Measurements from ENCODE around the gene ABCB4. TPM values are rescaled to one million over a fixed set of nuclear protein-coding genes. Genes with fewer than 3 reads are reported as not detected.
"Not testable (repeated sequence)": the region's sequence is repeated elsewhere in the genome, so short reads cannot be mapped to it uniquely, and the experiment has no call there.

Gene ABCB4
- polyA plus RNA-seq, 4 donors: 0.16 to 1.4 (median 0.86) TPM; not detected in 1

DNA sequence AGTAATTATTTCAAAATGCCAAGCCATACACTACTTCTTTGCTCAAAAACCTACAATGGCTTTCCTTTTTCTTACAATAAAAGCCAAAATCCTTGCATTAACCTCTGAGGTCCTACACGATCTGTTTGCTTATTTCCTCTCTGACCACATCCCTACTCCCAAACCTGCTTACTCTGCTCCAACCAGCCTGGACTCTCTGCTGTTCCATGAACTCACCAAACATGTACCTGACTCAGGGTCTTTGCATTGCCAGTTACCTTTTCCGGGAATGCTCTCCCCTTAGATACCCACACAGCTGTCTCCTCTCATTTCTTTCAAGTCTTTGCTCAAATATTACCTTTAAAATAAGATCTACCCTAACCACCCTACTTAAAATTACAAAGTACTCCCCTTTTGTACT is 2.3 kb downstream of the ABCB4 start:
- H3K27me3 ChIP-seq (ENCODE audit: control insufficient read depth in 3 of 3, insufficient read depth in 3 of 3, low read length in 3 of 3): peaks cover 0 to 22% (median 7%) of the 10 kb centered on the region in 3 donors
- H3K36me3 ChIP-seq (ENCODE audit: control insufficient read depth in 3 of 3, insufficient read depth in 2 of 3, low read depth in 1 of 3, low read length in 3 of 3): no peaks in the 10 kb centered on the region
- 46 to 78% (median 65%) methylated on average over 2 of the region's 2 CpGs for WGBS, 3 donors
- H3K27ac ChIP-seq (ENCODE audit: low read depth in 1 of 3, low read length in 2 of 3): no peak overlapping the region
- no peak overlapping the region for H3K4me3 ChIP-seq (ENCODE audit: low read depth in 1 of 3, low read length in 3 of 3)
- H3K9me3 ChIP-seq (ENCODE audit: control insufficient read depth in 2 of 2, insufficient read depth in 1 of 2, low read depth in 1 of 2, low read length in 1 of 2): no peaks in the 10 kb centered on the region
- H3K4me1 ChIP-seq (ENCODE audit: control insufficient read depth in 3 of 3, insufficient read depth in 2 of 3, low read depth in 1 of 3, low read length in 2 of 3): no peaks in the 10 kb centered on the region
- no peak for FAIRE-seq
- no peak for DNase-seq

DNA sequence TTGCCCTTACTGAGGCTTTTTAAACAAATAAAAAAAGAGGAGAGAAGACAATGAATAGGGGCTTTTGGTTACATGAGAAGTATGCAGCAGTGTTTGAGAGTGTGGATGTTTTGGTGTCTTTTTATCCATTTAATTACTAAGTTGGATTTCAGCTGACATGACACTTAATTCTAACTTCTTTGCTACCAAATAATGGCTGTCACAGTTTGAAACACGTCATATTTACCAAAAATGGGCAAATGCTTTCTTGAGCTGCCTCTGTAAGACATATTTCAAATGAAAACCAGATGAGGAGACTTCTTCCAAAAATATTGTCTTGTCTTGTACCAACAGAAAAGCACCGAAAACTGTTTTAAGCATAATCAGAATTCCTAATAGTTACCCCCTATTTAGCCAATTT is 4.0 kb downstream of the ABCB4 start:
- Histone ChIP-seq H3K27me3 (ENCODE audit: control insufficient read depth in 3 of 3, insufficient read depth in 3 of 3, low read length in 3 of 3) (peaks cover 0 to 22% (median 7%) of the 10 kb centered on the region in 3 donors), H3K27ac (ENCODE audit: low read depth in 1 of 3, low read length in 2 of 3) (no peak overlapping the region), H3K4me1 (ENCODE audit: control insufficient read depth in 3 of 3, insufficient read depth in 2 of 3, low read depth in 1 of 3, low read length in 2 of 3) (no peaks in the 10 kb centered on the region), H3K36me3 (ENCODE audit: control insufficient read depth in 3 of 3, insufficient read depth in 2 of 3, low read depth in 1 of 3, low read length in 3 of 3) (no peaks in the 10 kb centered on the region), H3K9me3 (ENCODE audit: control insufficient read depth in 2 of 2, insufficient read depth in 1 of 2, low read depth in 1 of 2, low read length in 1 of 2) (no peaks in the 10 kb centered on the region), H3K4me3 (ENCODE audit: low read depth in 1 of 3, low read length in 3 of 3) (no peak overlapping the region)
- FAIRE-seq (no peak), DNase-seq (no peak)
- 88 to 90% (median 89%) methylated on average over 2 of the region's 2 CpGs for WGBS, 3 donors

DNA sequence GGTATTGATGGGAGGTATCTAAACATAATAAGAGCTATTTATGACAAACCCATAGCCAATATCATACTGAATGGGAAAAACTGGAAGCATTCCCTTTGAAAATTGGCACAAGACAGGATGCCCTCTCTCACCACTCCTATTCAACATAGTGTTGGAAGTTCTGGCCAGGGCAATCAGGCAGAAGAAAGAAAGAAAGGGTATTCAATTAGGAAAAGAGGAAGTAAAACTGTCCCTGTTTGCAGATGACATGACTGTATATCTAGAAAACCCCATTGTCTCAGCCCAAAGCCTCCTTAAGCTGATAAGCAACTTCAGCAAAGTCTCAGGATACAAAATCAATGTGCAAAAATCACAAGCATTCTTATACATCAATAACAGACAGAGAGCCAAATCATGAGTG is 6.3 kb downstream of the ABCB4 start:
- not testable (repeated sequence) for H3K27ac ChIP-seq (ENCODE audit: low read depth in 1 of 3, low read length in 2 of 3); FAIRE-seq; H3K4me3 ChIP-seq (ENCODE audit: low read depth in 1 of 3, low read length in 3 of 3); H3K36me3 ChIP-seq (ENCODE audit: control insufficient read depth in 3 of 3, insufficient read depth in 2 of 3, low read depth in 1 of 3, low read length in 3 of 3); H3K27me3 ChIP-seq (ENCODE audit: control insufficient read depth in 3 of 3, insufficient read depth in 3 of 3, low read length in 3 of 3); H3K9me3 ChIP-seq (ENCODE audit: control insufficient read depth in 2 of 2, insufficient read depth in 1 of 2, low read depth in 1 of 2, low read length in 1 of 2); DNase-seq; H3K4me1 ChIP-seq (ENCODE audit: control insufficient read depth in 3 of 3, insufficient read depth in 2 of 3, low read depth in 1 of 3, low read length in 2 of 3)

DNA sequence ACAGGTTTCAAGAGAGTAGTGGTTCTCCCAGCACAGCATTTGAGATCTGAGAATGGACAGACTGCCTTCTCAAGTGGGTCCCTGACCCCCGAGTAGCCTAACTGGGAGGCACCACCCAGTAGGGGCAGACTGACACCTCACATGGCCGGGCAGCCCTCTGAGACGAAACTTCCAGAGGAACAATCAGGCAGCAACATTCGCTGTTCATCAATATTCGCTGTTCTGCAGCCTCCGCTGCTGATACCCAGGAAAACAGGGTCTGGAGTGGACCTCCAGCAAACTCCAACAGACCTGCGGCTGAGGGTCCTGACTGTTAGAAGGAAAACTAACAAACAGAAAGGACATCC is 10.0 kb downstream of the ABCB4 start:
- H3K4me3 ChIP-seq (ENCODE audit: low read depth in 1 of 3, low read length in 3 of 3); H3K4me1 ChIP-seq (ENCODE audit: control insufficient read depth in 3 of 3, insufficient read depth in 2 of 3, low read depth in 1 of 3, low read length in 2 of 3); FAIRE-seq; H3K9me3 ChIP-seq (ENCODE audit: control insufficient read depth in 2 of 2, insufficient read depth in 1 of 2, low read depth in 1 of 2, low read length in 1 of 2); H3K27ac ChIP-seq (ENCODE audit: low read depth in 1 of 3, low read length in 2 of 3); H3K36me3 ChIP-seq (ENCODE audit: control insufficient read depth in 3 of 3, insufficient read depth in 2 of 3, low read depth in 1 of 3, low read length in 3 of 3); DNase-seq; H3K27me3 ChIP-seq (ENCODE audit: control insufficient read depth in 3 of 3, insufficient read depth in 3 of 3, low read length in 3 of 3): not testable (repeated sequence)
- WGBS, 3 donors: 82 to 86% (median 82%) methylated on average over 7 of the region's 7 CpGs

DNA sequence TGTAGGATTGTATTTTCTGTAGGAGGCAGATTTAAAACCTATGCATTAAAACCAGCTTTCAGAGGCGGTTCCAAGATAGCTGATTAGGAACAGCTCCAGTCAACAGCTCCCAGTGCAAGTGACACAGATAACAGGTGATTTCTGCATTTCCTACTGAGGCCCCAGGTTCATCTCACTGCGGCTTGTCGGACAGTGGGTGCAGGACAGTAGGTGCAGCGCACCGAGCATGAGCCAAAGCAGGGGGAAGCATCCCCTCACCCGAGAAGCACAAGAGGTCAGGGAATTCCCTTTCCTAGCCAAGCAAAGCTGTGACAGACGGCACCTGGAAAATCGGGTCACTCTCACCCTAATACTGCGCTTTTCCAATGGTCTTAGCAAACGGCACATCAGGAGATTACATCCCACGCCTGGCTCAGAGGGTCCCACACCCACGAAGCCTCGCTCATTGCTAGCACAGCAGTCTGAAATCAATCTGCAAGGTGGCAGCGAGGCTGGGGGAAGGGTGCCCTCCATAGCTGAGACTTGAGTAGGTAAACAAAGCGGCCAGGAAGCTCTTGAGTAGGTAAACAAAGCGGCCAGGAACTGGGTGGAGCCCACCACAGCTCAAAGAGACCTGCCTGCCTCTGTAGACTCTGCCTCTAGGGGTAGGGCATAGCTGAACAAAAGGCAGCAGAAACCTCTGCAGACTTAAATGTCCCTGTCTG is 10.5 kb downstream of the ABCB4 start:
- H3K9me3 ChIP-seq (ENCODE audit: control insufficient read depth in 2 of 2, insufficient read depth in 1 of 2, low read depth in 1 of 2, low read length in 1 of 2); H3K27me3 ChIP-seq (ENCODE audit: control insufficient read depth in 3 of 3, insufficient read depth in 3 of 3, low read length in 3 of 3); H3K4me3 ChIP-seq (ENCODE audit: low read depth in 1 of 3, low read length in 3 of 3); H3K36me3 ChIP-seq (ENCODE audit: control insufficient read depth in 3 of 3, insufficient read depth in 2 of 3, low read depth in 1 of 3, low read length in 3 of 3); FAIRE-seq; H3K27ac ChIP-seq (ENCODE audit: low read depth in 1 of 3, low read length in 2 of 3); H3K4me1 ChIP-seq (ENCODE audit: control insufficient read depth in 3 of 3, insufficient read depth in 2 of 3, low read depth in 1 of 3, low read length in 2 of 3): not testable (repeated sequence)
- peak; percentile 16 to 35 for DNase-seq
- 31 to 54% (median 42%) methylated on average over 16 of the region's 16 CpGs for WGBS, 3 donors

DNA sequence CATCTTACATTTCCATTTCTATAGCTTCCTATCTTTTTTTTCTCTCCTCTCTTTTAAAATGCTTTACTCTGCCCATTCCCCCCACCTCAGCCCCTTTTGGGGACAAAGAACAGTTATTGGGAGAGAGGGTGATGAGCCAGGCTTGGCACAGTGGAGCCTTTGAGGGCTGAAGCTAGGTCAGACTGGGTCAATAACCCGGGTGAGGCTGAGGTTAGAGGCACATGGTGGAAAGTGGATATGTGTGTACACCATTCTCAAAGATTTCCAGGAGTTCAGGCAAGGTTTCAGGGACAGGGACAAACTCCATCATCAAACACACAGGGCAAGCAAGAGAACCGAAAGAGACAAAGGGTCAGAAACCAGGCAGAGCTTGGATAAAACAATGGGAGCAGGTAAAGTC is 11.5 kb downstream of the ABCB4 start:
- FAIRE-seq: no peak
- H3K9me3 ChIP-seq (ENCODE audit: control insufficient read depth in 2 of 2, insufficient read depth in 1 of 2, low read depth in 1 of 2, low read length in 1 of 2): no peaks in the 10 kb centered on the region
- no peak for DNase-seq
- H3K36me3 ChIP-seq (ENCODE audit: control insufficient read depth in 3 of 3, insufficient read depth in 2 of 3, low read depth in 1 of 3, low read length in 3 of 3): no peaks in the 10 kb centered on the region
- WGBS, 3 donors: 55 to 74% (median 61%) methylated on average over 2 of the region's 2 CpGs
- peaks cover 0 to 3% (median 0%) of the 10 kb centered on the region in 3 donors for H3K27me3 ChIP-seq (ENCODE audit: control insufficient read depth in 3 of 3, insufficient read depth in 3 of 3, low read length in 3 of 3)
- H3K4me1 ChIP-seq (ENCODE audit: control insufficient read depth in 3 of 3, insufficient read depth in 2 of 3, low read depth in 1 of 3, low read length in 2 of 3): no peaks in the 10 kb centered on the region
- H3K27ac ChIP-seq (ENCODE audit: low read depth in 1 of 3, low read length in 2 of 3): no peak overlapping the region
- H3K4me3 ChIP-seq (ENCODE audit: low read depth in 1 of 3, low read length in 3 of 3): no peak overlapping the region

DNA sequence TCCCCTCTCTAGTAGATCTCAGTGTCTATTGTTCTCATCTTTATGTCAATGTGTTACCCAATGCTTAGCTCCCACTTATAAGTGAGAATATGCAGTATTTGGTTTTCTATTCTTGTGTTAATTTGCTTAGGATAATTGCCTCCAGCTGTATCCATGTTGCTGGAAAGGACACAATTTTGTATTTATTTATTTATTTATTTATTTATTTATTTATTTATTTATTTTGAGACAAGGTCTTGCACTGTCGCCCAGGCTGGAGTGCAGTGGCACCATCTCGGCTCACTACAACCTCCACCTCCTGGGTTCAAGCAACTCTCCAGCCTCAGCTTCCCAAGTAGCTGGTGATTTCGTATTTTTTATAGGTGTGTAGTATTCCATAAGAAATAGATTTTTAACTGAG is 15.0 kb downstream of the ABCB4 start:
- not testable (repeated sequence) for H3K9me3 ChIP-seq (ENCODE audit: control insufficient read depth in 2 of 2, insufficient read depth in 1 of 2, low read depth in 1 of 2, low read length in 1 of 2); H3K27me3 ChIP-seq (ENCODE audit: control insufficient read depth in 3 of 3, insufficient read depth in 3 of 3, low read length in 3 of 3); H3K4me3 ChIP-seq (ENCODE audit: low read depth in 1 of 3, low read length in 3 of 3); H3K36me3 ChIP-seq (ENCODE audit: control insufficient read depth in 3 of 3, insufficient read depth in 2 of 3, low read depth in 1 of 3, low read length in 3 of 3); FAIRE-seq; H3K4me1 ChIP-seq (ENCODE audit: control insufficient read depth in 3 of 3, insufficient read depth in 2 of 3, low read depth in 1 of 3, low read length in 2 of 3); DNase-seq; H3K27ac ChIP-seq (ENCODE audit: low read depth in 1 of 3, low read length in 2 of 3)
- 85 to 95% (median 88%) methylated on average over 3 of the region's 3 CpGs for WGBS, 3 donors

DNA sequence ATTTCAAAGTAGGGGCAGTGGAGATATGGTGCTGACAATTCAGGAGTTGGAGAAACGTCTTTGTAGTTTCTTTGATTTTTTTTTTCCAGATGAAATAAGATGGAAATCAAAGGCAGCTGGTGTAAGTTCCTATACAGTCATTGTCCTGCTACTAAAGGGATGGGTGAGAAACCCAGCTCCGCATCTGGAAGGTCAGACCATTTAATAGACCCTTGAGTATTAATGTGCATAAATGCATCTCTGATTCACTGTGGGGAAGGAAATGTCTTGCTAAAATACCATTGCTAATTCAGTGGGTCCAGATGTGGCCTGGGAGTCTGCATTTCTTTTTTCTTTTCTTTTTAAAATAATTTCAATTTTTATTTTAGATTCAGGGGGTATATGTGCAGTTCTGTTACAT is 15.5 kb downstream of the ABCB4 start:
- no peaks in the 10 kb centered on the region for H3K9me3 ChIP-seq (ENCODE audit: control insufficient read depth in 2 of 2, insufficient read depth in 1 of 2, low read depth in 1 of 2, low read length in 1 of 2)
- no peak for FAIRE-seq

DNA sequence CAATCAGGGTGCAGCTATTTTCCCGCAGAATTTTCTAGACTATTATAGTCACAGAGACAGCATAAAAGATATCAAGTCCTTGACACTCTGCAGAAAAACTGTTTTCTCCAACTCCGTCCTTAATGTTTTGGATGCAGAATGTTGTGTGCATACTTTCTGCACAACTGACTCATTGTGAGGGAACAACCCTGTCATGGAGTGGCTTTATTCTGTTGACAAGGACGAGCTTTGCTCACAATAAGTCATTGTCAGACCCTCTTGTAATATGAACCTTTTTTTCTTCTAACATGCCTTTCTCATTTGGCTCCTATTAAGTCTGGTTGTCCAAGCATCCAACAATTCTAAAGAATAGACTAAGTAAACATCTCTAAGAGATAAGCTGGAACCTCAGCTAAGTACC is 17.3 kb downstream of the ABCB4 start:
- no peak overlapping the region for H3K27ac ChIP-seq (ENCODE audit: low read depth in 1 of 3, low read length in 2 of 3)
- no peak for DNase-seq
- H3K9me3 ChIP-seq (ENCODE audit: control insufficient read depth in 2 of 2, insufficient read depth in 1 of 2, low read depth in 1 of 2, low read length in 1 of 2): no peaks in the 10 kb centered on the region
- H3K36me3 ChIP-seq (ENCODE audit: control insufficient read depth in 3 of 3, insufficient read depth in 2 of 3, low read depth in 1 of 3, low read length in 3 of 3): no peaks in the 10 kb centered on the region
- H3K27me3 ChIP-seq (ENCODE audit: control insufficient read depth in 3 of 3, insufficient read depth in 3 of 3, low read length in 3 of 3): peaks cover 0 to 2% (median 0%) of the 10 kb centered on the region in 3 donors
- WGBS, 3 donors: 63 to 72% (median 64%) methylated on average over 3 of the region's 3 CpGs
- no peak for FAIRE-seq
- H3K4me1 ChIP-seq (ENCODE audit: control insufficient read depth in 3 of 3, insufficient read depth in 2 of 3, low read depth in 1 of 3, low read length in 2 of 3): no peaks in the 10 kb centered on the region
- no peak overlapping the region for H3K4me3 ChIP-seq (ENCODE audit: low read depth in 1 of 3, low read length in 3 of 3)

More for the DNA sequence above, 15.5 kb downstream of the ABCB4 start:
- Histone ChIP-seq H3K27ac (ENCODE audit: low read depth in 1 of 3, low read length in 2 of 3) (no peak overlapping the region), H3K27me3 (ENCODE audit: control insufficient read depth in 3 of 3, insufficient read depth in 3 of 3, low read length in 3 of 3) (peaks cover 0 to 5% (median 0%) of the 10 kb centered on the region in 3 donors), H3K4me3 (ENCODE audit: low read depth in 1 of 3, low read length in 3 of 3) (no peak overlapping the region), H3K36me3 (ENCODE audit: control insufficient read depth in 3 of 3, insufficient read depth in 2 of 3, low read depth in 1 of 3, low read length in 3 of 3) (no peaks in the 10 kb centered on the region), H3K4me1 (ENCODE audit: control insufficient read depth in 3 of 3, insufficient read depth in 2 of 3, low read depth in 1 of 3, low read length in 2 of 3) (no peaks in the 10 kb centered on the region)
- WGBS, 3 donors: 83 to 88% (median 83%) methylated on average over 2 of the region's 2 CpGs
- no peak for DNase-seq

All from small intestine (tissue), 7 donors.